Central memory CD8-positive, alpha-beta T cell (primary cell): ENCODE results near the gene USP48.
"Not testable (repeated sequence)": the region's sequence is repeated elsewhere in the genome, so short reads cannot be mapped to it uniquely, and the experiment has no call there.

Source experiments
- ATAC-seq: fragments of 150-1000 bp; cut with Tn5 transposase; replicated peaks from 2 replicates; pipeline ENCODE4 v1.10.0; 2022; ENCODE audit warnings: mild to moderate bottlenecking, moderate FRiP score, moderate number of reproducible peaks; ENCODE audit not compliant: poor library complexity, severe bottlenecking; ENCODE audit errors: extremely low read depth
- DNase-seq, 2 donors: peaks; one replicate each; pipeline ENCODE4 v3.0.0; 2021; ENCODE audit warnings: low spot score in 2 of 2
- H3K27ac Mint-ChIP-seq: one replicate; pipeline ENCODE4 v1.8.0; 2022; ENCODE audit warnings: low read depth, mild to moderate bottlenecking, moderate library complexity, mixed read lengths
- H3K27me3 Mint-ChIP-seq: one replicate; pipeline ENCODE4 v1.8.0; 2022; ENCODE audit warnings: mixed read lengths
- H3K36me3 Mint-ChIP-seq: one replicate; pipeline ENCODE4 v1.8.0; 2022; ENCODE audit warnings: mild to moderate bottlenecking, moderate library complexity, mixed read lengths; ENCODE audit not compliant: insufficient read depth
- H3K4me1 Mint-ChIP-seq: one replicate; pipeline ENCODE4 v1.8.0; 2022; ENCODE audit warnings: mixed read lengths
- H3K4me3 Mint-ChIP-seq: one replicate; pipeline ENCODE4 v1.8.0; 2022; ENCODE audit warnings: mild to moderate bottlenecking, moderate library complexity, mixed read lengths
- H3K9me3 Mint-ChIP-seq: one replicate; pipeline ENCODE4 v1.8.0; 2022; ENCODE audit warnings: mixed read lengths

The USP48 gene

DNA sequence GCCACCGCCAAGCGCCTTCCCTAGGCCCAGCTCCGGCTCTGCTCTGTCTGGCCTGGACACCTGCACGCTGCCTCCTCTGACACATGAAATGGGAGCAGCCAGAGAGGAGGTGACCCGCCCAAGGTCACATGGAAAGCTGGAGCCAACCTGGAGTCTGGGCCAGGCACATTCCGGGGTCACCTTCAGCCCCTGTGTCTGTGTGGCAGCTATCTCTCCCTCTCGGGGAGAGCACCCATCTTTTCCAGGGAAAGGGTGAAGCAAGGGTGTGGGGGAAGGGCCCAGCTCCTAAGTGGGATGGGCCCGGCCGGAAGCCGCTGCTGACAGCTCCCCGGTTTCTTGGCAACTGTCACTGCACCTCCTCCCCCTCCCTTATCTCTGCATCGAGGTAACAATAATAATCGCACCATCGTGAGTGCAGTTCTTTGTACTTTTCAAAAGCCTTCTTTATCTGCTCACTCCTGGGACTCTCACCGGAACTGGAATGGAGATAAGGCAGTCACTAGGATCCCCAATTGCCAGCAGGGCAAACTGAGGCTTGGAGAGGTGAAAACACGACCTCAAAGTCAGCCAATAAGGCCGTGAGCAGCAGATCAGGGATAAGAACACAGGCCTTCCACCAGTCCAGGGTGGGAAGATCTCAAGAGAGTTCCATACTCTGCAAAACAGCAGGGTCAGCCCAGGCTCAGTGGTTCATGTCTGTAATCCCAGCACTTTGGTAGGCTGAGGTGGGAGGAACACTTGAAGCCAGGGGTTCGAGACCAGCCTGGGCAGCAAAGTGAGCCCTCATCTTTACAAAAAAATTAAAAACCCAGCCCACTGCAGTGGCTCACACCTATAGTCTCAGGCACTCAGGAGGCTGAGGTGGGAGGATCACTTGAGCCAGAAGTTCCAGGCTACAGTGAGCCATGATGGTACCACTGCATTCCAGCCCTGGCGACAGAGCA is 150.7 kb downstream of the USP48 start:
- no peak for DNase-seq
- no peak overlapping the region for H3K4me3 Mint-ChIP-seq
- peaks cover 55% of the 10 kb centered on the region for H3K27me3 Mint-ChIP-seq

DNA sequence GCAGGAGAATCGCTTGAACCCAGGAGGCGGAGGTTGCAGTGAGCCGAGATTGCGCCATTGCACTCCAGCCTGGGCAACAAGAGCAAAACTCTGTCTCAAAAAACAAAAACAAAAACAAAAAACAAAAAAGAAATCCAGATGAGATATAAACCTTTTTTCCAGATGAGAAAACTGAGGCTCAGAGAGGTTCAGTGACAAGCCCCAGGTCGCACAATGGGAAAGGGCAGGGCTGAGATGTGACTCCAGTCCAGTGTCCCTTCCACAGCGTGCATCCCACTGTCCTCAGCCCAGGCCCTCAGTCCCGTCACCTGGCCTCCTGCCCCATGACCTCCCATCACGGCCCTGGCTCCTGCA is 151.4 kb downstream of the USP48 start:
- not testable (repeated sequence) for DNase-seq, H3K9me3 Mint-ChIP-seq, ATAC-seq, H3K36me3 Mint-ChIP-seq, H3K4me1 Mint-ChIP-seq, H3K4me3 Mint-ChIP-seq, H3K27ac Mint-ChIP-seq
- peaks cover 53% of the 10 kb centered on the region for H3K27me3 Mint-ChIP-seq

More for the DNA sequence above, 150.7 kb downstream of the USP48 start:
- no peaks in the 10 kb centered on the region for H3K36me3 Mint-ChIP-seq
- ATAC-seq: no peak
- no peak overlapping the region for H3K27ac Mint-ChIP-seq
- no peaks in the 10 kb centered on the region for H3K4me1 Mint-ChIP-seq
- H3K9me3 Mint-ChIP-seq: no peaks in the 10 kb centered on the region

- Mint-ChIP-seq H3K4me1 (no peaks in the 10 kb centered on the region), H3K36me3 (no peaks in the 10 kb centered on the region), H3K27ac (no peak overlapping the region), H3K9me3 (no peaks in the 10 kb centered on the region), H3K27me3 (peaks cover 49% of the 10 kb centered on the region), H3K4me3 (no peak overlapping the region)
- ATAC-seq (no peak), DNase-seq (no peak)
Measured at GRCh38 chr1:21630571-21631343, 152.2 kb downstream of the USP48 start.

- H3K9me3 Mint-ChIP-seq: no peaks in the 10 kb centered on the region
- DNase-seq (no peak), ATAC-seq (no peak)
- H3K27ac Mint-ChIP-seq: no peak overlapping the region
- no peak overlapping the region for H3K4me3 Mint-ChIP-seq
- no peaks in the 10 kb centered on the region for H3K36me3 Mint-ChIP-seq
- no peaks in the 10 kb centered on the region for H3K4me1 Mint-ChIP-seq
- peaks cover 41% of the 10 kb centered on the region for H3K27me3 Mint-ChIP-seq
Measured at GRCh38 chr1:21629971-21630370, 153.0 kb downstream of the USP48 start.

DNA sequence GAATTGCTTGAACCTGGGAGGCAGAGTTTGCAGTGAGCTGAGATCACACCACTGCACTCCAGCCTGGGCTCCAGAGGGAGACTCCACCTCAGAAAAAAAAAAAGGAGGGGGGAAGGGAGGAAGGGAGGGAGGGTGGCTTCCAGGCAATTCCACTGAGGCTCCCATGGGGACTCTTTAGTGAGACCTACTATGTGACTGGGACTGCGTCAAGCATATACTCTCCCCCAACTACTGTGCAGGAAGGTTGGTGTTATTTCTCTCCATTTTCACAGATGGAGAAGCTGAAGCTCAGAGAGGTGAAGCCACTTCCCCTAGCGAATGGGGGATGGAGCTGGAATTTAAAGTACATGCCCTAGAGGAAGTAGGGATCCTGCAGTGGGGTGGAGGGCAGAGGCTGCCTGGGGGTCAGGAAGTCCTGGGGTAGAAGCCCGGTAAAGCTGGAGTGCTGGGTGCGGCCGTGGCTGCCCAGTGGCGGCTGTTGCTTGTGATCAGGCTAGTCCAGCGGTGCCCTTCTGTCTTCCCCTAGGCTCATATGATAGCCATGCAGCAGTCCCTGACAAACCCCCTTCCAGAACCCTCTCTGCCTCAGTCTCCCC is 154.1 kb downstream of the USP48 start:
- no peak for ATAC-seq
- Mint-ChIP-seq H3K27me3 (peaks cover 39% of the 10 kb centered on the region), H3K36me3 (no peaks in the 10 kb centered on the region), H3K9me3 (no peaks in the 10 kb centered on the region), H3K4me1 (no peaks in the 10 kb centered on the region), H3K4me3 (no peak overlapping the region), H3K27ac (no peak overlapping the region)
- no peak for DNase-seq
